HG02870 (cell line): ENCODE measurements around the gene STX3.
"Not testable (repeated sequence)": the region's sequence is repeated elsewhere in the genome, so short reads cannot be mapped to it uniquely, and the experiment has no call there.

Experiments
- ATAC-seq: cut with Tn5 transposase; IDR thresholded peaks from one replicate; pipeline ENCODE4 v1.9.1; 2021; ENCODE audit warnings: mild to moderate bottlenecking, moderate library complexity; ENCODE audit not compliant: unreplicated experiment

Gene STX3

GRCh38 chr11:59833602-59834001 lies 78.4 kb downstream of the STX3 start:
- no peak for ATAC-seq

GRCh38 chr11:59839615-59840014 lies 84.4 kb downstream of the STX3 start:
- ATAC-seq, result no peak

- ATAC-seq, result no peak
These were observed 86.3 kb downstream of the STX3 start for GRCh38 chr11:59841514-59841913.

GRCh38 chr11:59842316-59842715 lies 87.1 kb downstream of the STX3 start:
- ATAC-seq, result no peak

DNA sequence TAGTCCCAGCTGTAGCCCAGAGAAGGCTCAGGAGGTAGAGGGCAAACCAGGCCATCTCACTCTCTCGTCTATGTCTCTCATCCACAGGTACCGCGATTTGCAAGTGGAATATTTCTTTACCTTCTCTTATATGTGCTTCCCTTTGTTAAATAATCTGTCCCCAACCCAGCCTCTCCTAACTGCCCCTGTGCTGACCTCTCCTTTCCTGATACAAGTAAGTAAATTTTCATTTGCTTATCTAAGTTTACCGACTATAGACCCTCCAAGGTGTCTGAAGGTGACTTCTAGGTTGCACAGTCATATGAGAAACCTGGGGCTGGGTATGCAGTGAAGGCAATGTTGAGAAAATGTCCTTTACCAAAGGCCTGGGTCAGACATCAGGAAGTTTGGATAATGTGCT lies 90.2 kb downstream of the STX3 start, which contains the start of gene CBLIF:
TSS of gene CBLIF (minus strand) at position 101 of the 400 bp plus-strand sequence. CDS start at position 55, 46 bp downstream.
- no peak for ATAC-seq

DNA sequence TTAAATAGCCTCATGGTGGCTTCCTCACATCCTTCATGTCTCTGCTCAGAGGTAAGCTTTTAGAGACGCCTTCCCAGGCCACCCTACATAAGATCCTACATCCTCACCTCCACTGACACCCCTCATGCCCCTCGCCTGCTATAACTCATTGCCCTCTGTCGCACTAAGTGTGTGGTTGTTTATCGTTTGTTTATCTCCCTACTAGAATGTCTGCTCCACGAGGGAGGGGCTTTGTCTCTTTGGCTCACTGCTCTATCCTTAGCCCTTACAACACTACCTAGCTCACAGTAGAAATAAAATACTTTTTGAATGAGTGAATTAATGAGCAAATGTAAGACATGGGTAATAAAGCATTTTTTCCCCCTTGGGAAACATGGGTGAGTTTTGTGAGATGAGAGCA lies 91.4 kb downstream of the STX3 start:
- no peak for ATAC-seq

DNA sequence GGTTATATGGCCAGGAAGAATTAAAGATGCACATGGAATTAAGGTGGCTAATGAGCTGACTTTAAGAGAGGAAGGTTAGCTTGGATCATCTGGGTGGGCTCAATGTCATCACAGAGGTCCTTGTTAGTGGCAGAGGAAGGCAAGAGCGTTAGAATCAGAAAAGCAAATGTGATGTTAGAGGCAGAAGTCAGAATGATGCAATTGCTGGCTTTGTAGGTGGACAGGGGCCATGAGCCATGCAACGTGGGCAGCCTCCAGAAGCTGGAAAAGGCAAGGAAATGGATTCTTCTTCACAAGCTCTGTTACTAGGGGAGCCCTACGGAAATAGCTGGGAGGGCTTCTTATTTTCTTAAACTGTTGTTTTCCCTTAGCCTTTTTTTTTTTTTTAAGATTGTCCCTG lies 92.5 kb downstream of the STX3 start:
- no peak for ATAC-seq

GRCh38 chr11:59848439-59848838 lies 93.3 kb downstream of the STX3 start:
- ATAC-seq, result not testable (repeated sequence)

- ATAC-seq, result no peak
These were observed 94.0 kb downstream of the STX3 start for GRCh38 chr11:59849129-59849528.

GRCh38 chr11:59849551-59849950 lies 94.4 kb downstream of the STX3 start:
- ATAC-seq, result not testable (repeated sequence)

GRCh38 chr11:59851416-59851815 lies 96.2 kb downstream of the STX3 start:
- ATAC-seq, result not testable (repeated sequence)

GRCh38 chr11:59854871-59855270 lies 99.7 kb downstream of the STX3 start:
- no peak for ATAC-seq
